ENCODE results near the gene IRF6. TPM values are rescaled to one million over a fixed set of nuclear protein-coding genes. Genes with fewer than 3 reads are reported as not detected.
A peak's percentile ranks its signal among the peaks of the same experiment; 100 is the strongest.

IRF6 gene
- total RNA-seq, 1 donor from 2014 or later, result 21.2 TPM

GRCh38 chr1:209790286-209791193, 15.4 kb downstream of the IRF6 start:
- Histone ChIP-seq H3K36me3 (ENCODE audit: insufficient read depth, low read length) (no peaks in the 10 kb centered on the region), H2AFZ (ENCODE audit: low read depth, low read length) (no peak overlapping the region), H4K20me1 (ENCODE audit: insufficient read depth, low read length) (no peaks in the 10 kb centered on the region), H3K27ac (ENCODE audit: low read depth, low read length) (no peak overlapping the region), H3K27me3 (ENCODE audit: insufficient read depth, low read length) (no peaks in the 10 kb centered on the region), H3K4me1 (ENCODE audit: insufficient read depth, low read length) (no peaks in the 10 kb centered on the region), H3K9ac (ENCODE audit: low read length) (no peak overlapping the region), H3K9me3 (ENCODE audit: insufficient read depth, low read depth, low read length) (no peaks in the 10 kb centered on the region), H3K4me3 (ENCODE audit: insufficient read depth, low read depth, low read length) (no peak overlapping the region), H3K79me2 (ENCODE audit: insufficient read depth, low read length) (no peaks in the 10 kb centered on the region), H3K4me2 (ENCODE audit: low read length) (no peak overlapping the region)
- Mint-ChIP-seq H3K4me1 (ENCODE audit: low read depth, unreplicated experiment) (peaks cover 7% of the 10 kb centered on the region), H3K36me3 (ENCODE audit: low read depth, unreplicated experiment) (peaks cover 30% of the 10 kb centered on the region), H3K27ac (ENCODE audit: unreplicated experiment) (peak overlapping the region; percentile 55), H3K27me3 (ENCODE audit: low read depth, unreplicated experiment) (no peaks in the 10 kb centered on the region), H3K4me3 (ENCODE audit: unreplicated experiment) (no peak overlapping the region), H3K9me3 (ENCODE audit: unreplicated experiment) (no peaks in the 10 kb centered on the region)
- DNase-seq (ENCODE audit: low read depth) (no peak), FAIRE-seq (no peak)
- no peak for TF ChIP-seq EZH2 (IDR thresholded peaks at IDR 0.05; ENCODE audit: insufficient read depth, low read length)
- TF ChIP-seq, protein P1, sequence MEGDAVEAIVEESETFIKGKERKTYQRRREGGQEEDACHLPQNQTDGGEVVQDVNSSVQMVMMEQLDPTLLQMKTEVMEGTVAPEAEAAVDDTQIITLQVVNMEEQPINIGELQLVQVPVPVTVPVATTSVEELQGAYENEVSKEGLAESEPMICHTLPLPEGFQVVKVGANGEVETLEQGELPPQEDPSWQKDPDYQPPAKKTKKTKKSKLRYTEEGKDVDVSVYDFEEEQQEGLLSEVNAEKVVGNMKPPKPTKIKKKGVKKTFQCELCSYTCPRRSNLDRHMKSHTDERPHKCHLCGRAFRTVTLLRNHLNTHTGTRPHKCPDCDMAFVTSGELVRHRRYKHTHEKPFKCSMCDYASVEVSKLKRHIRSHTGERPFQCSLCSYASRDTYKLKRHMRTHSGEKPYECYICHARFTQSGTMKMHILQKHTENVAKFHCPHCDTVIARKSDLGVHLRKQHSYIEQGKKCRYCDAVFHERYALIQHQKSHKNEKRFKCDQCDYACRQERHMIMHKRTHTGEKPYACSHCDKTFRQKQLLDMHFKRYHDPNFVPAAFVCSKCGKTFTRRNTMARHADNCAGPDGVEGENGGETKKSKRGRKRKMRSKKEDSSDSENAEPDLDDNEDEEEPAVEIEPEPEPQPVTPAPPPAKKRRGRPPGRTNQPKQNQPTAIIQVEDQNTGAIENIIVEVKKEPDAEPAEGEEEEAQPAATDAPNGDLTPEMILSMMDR (IDR thresholded peaks at IDR 0.05; ENCODE audit: insufficient read depth, low read depth, low read length), result no peak

- no peaks in the 10 kb centered on the region for H3K36me3 ChIP-seq (ENCODE audit: insufficient read depth, low read length)
- no peaks in the 10 kb centered on the region for H3K9me3 ChIP-seq (ENCODE audit: insufficient read depth, low read depth, low read length)
- no peak for TF ChIP-seq EZH2 (IDR thresholded peaks at IDR 0.05; ENCODE audit: insufficient read depth, low read length)
- TF ChIP-seq, protein P1 (IDR thresholded peaks at IDR 0.05; ENCODE audit: insufficient read depth, low read depth, low read length), result no peak
- Mint-ChIP-seq H3K27me3 (ENCODE audit: low read depth, unreplicated experiment) (no peaks in the 10 kb centered on the region), H3K36me3 (ENCODE audit: low read depth, unreplicated experiment) (peaks cover 24% of the 10 kb centered on the region), H3K9me3 (ENCODE audit: unreplicated experiment) (no peaks in the 10 kb centered on the region), H3K4me1 (ENCODE audit: low read depth, unreplicated experiment) (peaks cover 7% of the 10 kb centered on the region), H3K27ac (ENCODE audit: unreplicated experiment) (no peak overlapping the region), H3K4me3 (ENCODE audit: unreplicated experiment) (no peak overlapping the region)
- H4K20me1 ChIP-seq (ENCODE audit: insufficient read depth, low read length), result no peaks in the 10 kb centered on the region
- no peak overlapping the region for H3K27ac ChIP-seq (ENCODE audit: low read depth, low read length)
- H3K79me2 ChIP-seq (ENCODE audit: insufficient read depth, low read length), result peaks cover under 1% of the 10 kb centered on the region
- FAIRE-seq, result no peak
- H3K4me3 ChIP-seq (ENCODE audit: insufficient read depth, low read depth, low read length), result no peak overlapping the region
- no peaks in the 10 kb centered on the region for H3K27me3 ChIP-seq (ENCODE audit: insufficient read depth, low read length)
- DNase-seq (ENCODE audit: low read depth), result no peak
- no peak overlapping the region for H3K9ac ChIP-seq (ENCODE audit: low read length)
- no peak overlapping the region for H2AFZ ChIP-seq (ENCODE audit: low read depth, low read length)
- H3K4me2 ChIP-seq (ENCODE audit: low read length), result no peak overlapping the region
- H3K4me1 ChIP-seq (ENCODE audit: insufficient read depth, low read length), result peaks cover 3% of the 10 kb centered on the region
Measured at GRCh38 chr1:209789245-209789644, 16.7 kb downstream of the IRF6 start.

DNA sequence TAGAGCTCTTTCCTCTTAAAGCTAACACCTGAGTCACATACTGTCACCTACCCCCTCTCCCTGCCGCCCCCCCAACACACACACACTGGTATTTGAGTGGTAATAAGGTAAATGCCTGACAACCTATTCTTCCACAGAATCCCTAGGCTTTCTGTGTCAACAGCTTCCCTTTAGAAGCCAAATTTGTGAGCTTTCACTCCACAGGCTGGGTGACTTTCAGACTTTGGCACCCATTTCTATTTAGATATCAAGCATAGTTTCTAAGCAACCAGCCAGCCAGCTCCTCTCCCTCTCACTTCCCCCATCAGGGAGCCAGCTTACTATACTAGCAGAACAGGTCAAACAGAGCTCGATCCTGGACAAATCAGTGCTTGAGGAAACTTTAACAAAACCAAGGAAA, 18.4 kb downstream of the IRF6 start:
- no peak overlapping the region for H3K27ac ChIP-seq (ENCODE audit: low read depth, low read length)
- H3K4me1 ChIP-seq (ENCODE audit: insufficient read depth, low read length), result peaks cover 13% of the 10 kb centered on the region
- H3K79me2 ChIP-seq (ENCODE audit: insufficient read depth, low read length), result peaks cover 10% of the 10 kb centered on the region
- Mint-ChIP-seq H3K27me3 (ENCODE audit: low read depth, unreplicated experiment) (no peaks in the 10 kb centered on the region), H3K4me1 (ENCODE audit: low read depth, unreplicated experiment) (peaks cover 11% of the 10 kb centered on the region), H3K36me3 (ENCODE audit: low read depth, unreplicated experiment) (peaks cover 23% of the 10 kb centered on the region), H3K4me3 (ENCODE audit: unreplicated experiment) (no peak overlapping the region), H3K27ac (ENCODE audit: unreplicated experiment) (no peak overlapping the region), H3K9me3 (ENCODE audit: unreplicated experiment) (no peaks in the 10 kb centered on the region)
- no peaks in the 10 kb centered on the region for H4K20me1 ChIP-seq (ENCODE audit: insufficient read depth, low read length)
- no peaks in the 10 kb centered on the region for H3K27me3 ChIP-seq (ENCODE audit: insufficient read depth, low read length)
- H3K9ac ChIP-seq (ENCODE audit: low read length), result no peak overlapping the region
- no peak for DNase-seq (ENCODE audit: low read depth)
- TF ChIP-seq, protein P1 (IDR thresholded peaks at IDR 0.05; ENCODE audit: insufficient read depth, low read depth, low read length), result no peak
- no peak for TF ChIP-seq EZH2 (IDR thresholded peaks at IDR 0.05; ENCODE audit: insufficient read depth, low read length)
- H3K36me3 ChIP-seq (ENCODE audit: insufficient read depth, low read length), result no peaks in the 10 kb centered on the region
- no peak overlapping the region for H2AFZ ChIP-seq (ENCODE audit: low read depth, low read length)
- H3K9me3 ChIP-seq (ENCODE audit: insufficient read depth, low read depth, low read length), result no peaks in the 10 kb centered on the region
- no peak for FAIRE-seq
- H3K4me2 ChIP-seq (ENCODE audit: low read length), result no peak overlapping the region
- no peak overlapping the region for H3K4me3 ChIP-seq (ENCODE audit: insufficient read depth, low read depth, low read length)
